Skeletal muscle cell (primary cell): ENCODE results near the gene CARM1.

Source experiments
- DNase-seq: peaks from one replicate; pipeline ENCODE4 v3.0.0-alpha.2; 2010; ENCODE audit warnings: low read depth
- H3K4me3 ChIP-seq: 2 replicates; pipeline ENCODE4 v1.5.1; 2011; ENCODE audit warnings: low read depth, mild to moderate bottlenecking, control low read depth, low read length, moderate library complexity

CARM1 gene

GRCh38 chr19:10963865-10964264, 92.5 kb downstream of the CARM1 start:
- H3K4me3 ChIP-seq, result no peak overlapping the region
- no peak for DNase-seq

GRCh38 chr19:10964903-10965302, 93.5 kb downstream of the CARM1 start:
- no peak overlapping the region for H3K4me3 ChIP-seq
- no peak for DNase-seq

- no peak for DNase-seq
- no peak overlapping the region for H3K4me3 ChIP-seq
Measured at GRCh38 chr19:10965398-10965797, 94.0 kb downstream of the CARM1 start.

- H3K4me3 ChIP-seq, result no peak overlapping the region
Measured at GRCh38 chr19:10966809-10967208, 95.5 kb downstream of the CARM1 start.

GRCh38 chr19:10968527-10969135, 97.3 kb downstream of the CARM1 start:
- H3K4me3 ChIP-seq, result no peak overlapping the region
- DNase-seq, result no peak

More at GRCh38 chr19:10966809-10967208, 95.5 kb downstream of the CARM1 start:
- no peak for DNase-seq

- no peak for DNase-seq
- no peak overlapping the region for H3K4me3 ChIP-seq
Measured at GRCh38 chr19:10971107-10971726, 99.9 kb downstream of the CARM1 start.
